H1 (cell line): ENCODE measurements around the gene NFIC. TPM values are rescaled to one million over a fixed set of nuclear protein-coding genes. Genes with fewer than 3 reads are reported as not detected.

Experiments
- ASH2L ChIP-seq: fragments of 200-600, 300-600 bp; sonication (generic); IDR thresholded peaks from one replicate; pipeline ENCODE4 v1.7.1; 2017; ENCODE audit warnings: low read length
- ATF3 ChIP-seq: IDR thresholded peaks from 2 replicates; pipeline ENCODE4 v1.6.1; 2011; ENCODE audit warnings: low read depth, mild to moderate bottlenecking, low read length; ENCODE audit not compliant: insufficient read depth
- CBX5 ChIP-seq: fragments of 300-800, 300-1000 bp; sonication (generic); IDR thresholded peaks from 2 replicates; pipeline ENCODE4 v1.7.1; 2016; ENCODE audit warnings: antibody characterized with exemption, low read length, low read depth
- GABPA ChIP-seq: IDR thresholded peaks from 2 replicates; pipeline ENCODE4 v1.6.1; 2011; ENCODE audit warnings: mild to moderate bottlenecking, low read length, moderate library complexity, borderline replicate concordance; ENCODE audit not compliant: insufficient read depth
- POLR2AphosphoS5 ChIP-seq: IDR thresholded peaks from 2 replicates; pipeline ENCODE4 v1.6.1; 2011; ENCODE audit warnings: low read depth, low read length
- polyA plus RNA-seq, 7 experiments: library from polyadenylated mRNA; depleted of rRNA in 3 of 7; stranded (reverse) in 5 of 7; unstranded in 2 of 7; fragments of >200 nt in 5 of 7; fragments of 200-250 nt in 2 of 7; gene quantifications; 1 replicate in 5 of 7; 2 replicates in 1 of 7; 4 replicates in 1 of 7; pipeline versions ENCODE4 v1.2.1 to v1.2.3, GENCODE V29; 2011 to 2013; ENCODE audit warnings: missing spikeins in 2 of 7, mixed read lengths in 2 of 7
- total RNA-seq: library from RNA; stranded (reverse); fragmentation: NEBNext Ultra II Directional; extraction: Animal tissue kit (Norgen Biotek cat#: 25700); gene quantifications from 2 replicates; pipeline ENCODE4 v1.2.1, GENCODE V29; 2021

Gene NFIC
- total and polyA plus RNA-seq, 2 of the 8 experiments (the other 6 are each of a cell fraction or from before 2014, with no cell fraction given): 0.56 to 3.2 TPM

DNA sequence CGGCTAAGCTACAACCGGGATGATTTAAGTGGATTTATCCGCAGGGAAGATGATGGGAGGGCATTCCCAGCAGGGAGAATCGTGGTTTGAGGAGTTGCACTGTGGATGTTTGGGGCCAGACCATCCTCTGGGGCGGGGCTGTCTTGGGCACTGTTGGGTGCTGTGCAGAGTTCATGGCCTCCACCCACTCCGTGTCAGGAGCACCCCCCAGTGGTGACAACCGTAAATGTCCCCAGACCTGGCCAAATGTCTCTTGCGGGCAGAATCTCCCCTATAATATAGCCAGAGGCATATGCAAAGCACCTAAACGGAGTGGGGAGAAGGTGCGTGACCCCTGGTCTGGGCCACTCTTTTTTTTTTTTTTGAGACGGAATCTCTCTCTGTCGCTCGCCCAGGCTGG, 73.7 kb downstream of the NFIC start (continued):
- TF ChIP-seq CBX5 (no peak), ASH2L (no peak), ATF3 (no peak), POLR2AphosphoS5 (no peak), GABPA (peak; percentile 27; the same call in 1 of the 2 replicates)
- TF ChIP-seq, all 59 proteins: peak for 6
